Activated T-cell treated with anti-CD3 and anti-CD28 coated beads for 24 hours (primary cell): ENCODE data around the gene BORCS8.
"Not testable (repeated sequence)": the region's sequence is repeated elsewhere in the genome, so short reads cannot be mapped to it uniquely, and the experiment has no call there.

Experiments
- DNase-seq: peaks from one replicate; pipeline ENCODE4 v3.0.0-alpha.2; 2020; ENCODE audit warnings: low read depth

BORCS8 gene

GRCh38 chr19:19179548-19180441 lies 12.2 kb downstream of the BORCS8 start:
- DNase-seq, result no peak

GRCh38 chr19:19176950-19177349 lies 15.0 kb downstream of the BORCS8 start:
- DNase-seq, result no peak

- not testable (repeated sequence) for DNase-seq
Observed at GRCh38 chr19:19173243-19173642, 18.7 kb downstream of the BORCS8 start.

- no peak for DNase-seq
Observed at GRCh38 chr19:19171821-19172532, 20.0 kb downstream of the BORCS8 start.

GRCh38 chr19:19170873-19171672 lies 20.9 kb downstream of the BORCS8 start:
- no peak for DNase-seq

GRCh38 chr19:19170053-19170872 lies 21.7 kb downstream of the BORCS8 start, which contains the start of gene MEF2B:
Gene MEF2B (minus strand): TSS chr19:19170263. CDS start chr19:19150735, 19,528 bp downstream.
- DNase-seq, result peak; percentile 74

- no peak for DNase-seq
Observed at GRCh38 chr19:19169236-19170052, 22.5 kb downstream of the BORCS8 start.

- no peak for DNase-seq
Observed at GRCh38 chr19:19167612-19168011, 24.3 kb downstream of the BORCS8 start.

GRCh38 chr19:19165396-19165795 lies 26.6 kb downstream of the BORCS8 start:
- no peak for DNase-seq

- DNase-seq, result no peak
Observed at GRCh38 chr19:19162495-19162894, 29.5 kb downstream of the BORCS8 start.

- DNase-seq, result no peak
Observed at GRCh38 chr19:19160461-19161035, 31.4 kb downstream of the BORCS8 start.

GRCh38 chr19:19159534-19159933 lies 32.4 kb downstream of the BORCS8 start:
- no peak for DNase-seq

GRCh38 chr19:19157808-19158207 lies 34.1 kb downstream of the BORCS8 start:
- no peak for DNase-seq

- DNase-seq, result no peak
Observed at GRCh38 chr19:19155495-19156219, 36.3 kb downstream of the BORCS8 start.

GRCh38 chr19:19154768-19155494 lies 37.0 kb downstream of the BORCS8 start:
- DNase-seq, result no peak

- no peak for DNase-seq
Observed at GRCh38 chr19:19152668-19153384, 39.1 kb downstream of the BORCS8 start.

- DNase-seq, result no peak
Observed at GRCh38 chr19:19151418-19151817, 40.5 kb downstream of the BORCS8 start.

- DNase-seq, result no peak
Observed at GRCh38 chr19:19149435-19149834, 42.5 kb downstream of the BORCS8 start.
